HEK293T (cell line): ENCODE results near the gene VTI1A.

Source experiments
- BHLHE40 ChIP-seq: fragments of 450-650 bp; IDR thresholded peaks from 2 replicates; pipeline ENCODE4 v1.6.1; 2016; ENCODE audit warnings: mild to moderate bottlenecking, moderate library complexity, borderline replicate concordance
- CTBP1 ChIP-seq: fragments of 450-650 bp; IDR thresholded peaks from 2 replicates; pipeline ENCODE4 v1.6.1; 2016; ENCODE audit warnings: borderline replicate concordance
- ELF4 ChIP-seq: fragments of 450-650 bp; IDR thresholded peaks from 2 replicates; pipeline ENCODE4 v1.6.1; 2017; ENCODE audit warnings: antibody characterized with exemption
- FOXK2 ChIP-seq: fragments of 450-650 bp; IDR thresholded peaks from 2 replicates; pipeline ENCODE4 v1.6.1; 2016; ENCODE audit warnings: mild to moderate bottlenecking
- HDGF ChIP-seq: fragments of 450-650 bp; IDR thresholded peaks from 2 replicates; pipeline ENCODE4 v1.6.1; 2017; ENCODE audit warnings: antibody characterized with exemption, borderline replicate concordance
- NFRKB ChIP-seq: fragments of 450-650 bp; IDR thresholded peaks from 2 replicates; pipeline ENCODE4 v1.6.1; 2016; ENCODE audit warnings: mild to moderate bottlenecking, moderate library complexity
- SP1 ChIP-seq: fragments of 450-650 bp; IDR thresholded peaks from 2 replicates; pipeline ENCODE4 v1.6.1; 2017
- SUZ12 ChIP-seq: fragments of 450-650 bp; IDR thresholded peaks from 2 replicates; pipeline ENCODE4 v1.6.1; 2016; ENCODE audit warnings: mild to moderate bottlenecking
- TARDBP ChIP-seq: fragments of 450-650 bp; IDR thresholded peaks from 2 replicates; pipeline ENCODE4 v1.6.1; 2016
- TF ChIP-seq, protein P1 (sequence below): fragments of 450-650 bp; IDR thresholded peaks from 2 replicates; pipeline ENCODE4 v1.6.1; 2016

DNA sequence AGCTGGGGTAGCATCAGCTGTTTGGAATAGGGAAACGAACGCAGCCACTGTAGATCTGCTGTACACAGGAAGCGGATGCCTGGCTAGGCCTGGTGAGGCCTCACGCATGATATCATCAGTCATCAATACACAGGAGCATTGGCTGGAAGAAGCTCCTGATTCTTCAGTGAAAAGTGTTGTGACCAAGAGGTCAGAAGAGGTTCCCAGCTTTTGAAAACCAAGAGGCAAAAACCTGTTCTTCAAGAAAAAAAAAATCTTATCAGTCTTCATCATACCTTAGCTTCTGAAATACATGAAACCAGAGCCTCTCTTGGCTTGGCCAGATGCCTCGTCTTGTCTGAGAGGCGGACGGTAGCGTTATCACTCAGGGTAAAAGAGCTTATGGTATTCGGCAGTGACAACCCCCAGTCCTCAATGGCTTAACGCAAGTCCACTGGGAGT, 363.7 kb downstream of the VTI1A start:
- TF ChIP-seq TARDBP (no peak), SUZ12 (no peak), ELF4 (no peak), NFRKB (no peak), FOXK2 (no peak), HDGF (no peak), BHLHE40 (no peak), SP1 (no peak), CTBP1 (no peak)
- TF ChIP-seq, protein P1, sequence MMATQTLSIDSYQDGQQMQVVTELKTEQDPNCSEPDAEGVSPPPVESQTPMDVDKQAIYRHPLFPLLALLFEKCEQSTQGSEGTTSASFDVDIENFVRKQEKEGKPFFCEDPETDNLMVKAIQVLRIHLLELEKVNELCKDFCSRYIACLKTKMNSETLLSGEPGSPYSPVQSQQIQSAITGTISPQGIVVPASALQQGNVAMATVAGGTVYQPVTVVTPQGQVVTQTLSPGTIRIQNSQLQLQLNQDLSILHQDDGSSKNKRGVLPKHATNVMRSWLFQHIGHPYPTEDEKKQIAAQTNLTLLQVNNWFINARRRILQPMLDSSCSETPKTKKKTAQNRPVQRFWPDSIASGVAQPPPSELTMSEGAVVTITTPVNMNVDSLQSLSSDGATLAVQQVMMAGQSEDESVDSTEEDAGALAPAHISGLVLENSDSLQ = no peak
